Aorta (tissue), 5 donors: ENCODE data around the gene BROX. TPM values are rescaled to one million over a fixed set of nuclear protein-coding genes. Genes with fewer than 3 reads are reported as not detected.

Experiments used
- ATAC-seq: fragments of 200-7000 bp; cut with Tn5 transposase; one replicate; pipeline ENCODE4 v1.9.1; 2022; ENCODE audit warnings: moderate library complexity; ENCODE audit not compliant: low FRiP score
- DNase-seq, 2 donors: peaks; one replicate each; pipeline ENCODE4 v3.0.0-alpha.2; 2020
- H3K27ac ChIP-seq, 2 donors: one replicate each; pipeline ENCODE4 v1.5.1; 2013; ENCODE audit warnings: low read length in 2 of 2, mild to moderate bottlenecking in 2 of 2, moderate library complexity in 2 of 2, control low read depth in 1 of 2, inconsistent platforms in 1 of 2, low read depth in 1 of 2
- H3K27me3 ChIP-seq, 2 donors: one replicate each; pipeline ENCODE4 v1.6.1; 2013; ENCODE audit warnings: control low read depth in 1 of 2, low read length in 1 of 2, mild to moderate bottlenecking in 1 of 2, moderate library complexity in 1 of 2; ENCODE audit not compliant: insufficient read depth in 2 of 2, control insufficient read depth in 1 of 2
- H3K36me3 ChIP-seq, 2 donors: one replicate each; pipeline ENCODE4 v1.6.1; 2013; ENCODE audit warnings: control low read depth in 1 of 2, low read length in 1 of 2, mild to moderate bottlenecking in 1 of 2; ENCODE audit not compliant: insufficient read depth in 2 of 2, control insufficient read depth in 1 of 2
- H3K4me1 ChIP-seq, 2 donors: one replicate each; pipeline ENCODE4 v1.6.1; 2013; ENCODE audit warnings: low read length in 2 of 2, control low read depth in 1 of 2, mild to moderate bottlenecking in 1 of 2, moderate library complexity in 1 of 2; ENCODE audit not compliant: insufficient read depth in 2 of 2, control insufficient read depth in 1 of 2
- H3K4me3 ChIP-seq, 2 donors: one replicate each; pipeline ENCODE4 v1.5.1; 2013; ENCODE audit warnings: low read length in 2 of 2, control low read depth in 1 of 2, mild to moderate bottlenecking in 1 of 2
- H3K9me3 ChIP-seq: one replicate; pipeline ENCODE4 v1.6.1; 2013; ENCODE audit warnings: mild to moderate bottlenecking, low read length; ENCODE audit not compliant: control insufficient read depth
- WGBS, 2 donors: extraction: QIAGEN DNeasy Blood & Tissue Kit; methylation state at CpG; one replicate each; pipeline ENCODE4 v1.1.7; 2013; 5-methylcytosine and 5-hydroxymethylcytosine counted together
- intact Hi-C, 2 donors: fragments of 100-400 bp; cut with DNase I; formaldehyde crosslinking; loops; one replicate each; pipeline versions ENCODE4 v1.14.2 to v1.15.0; 2022
- polyA plus RNA-seq, 2 donors: library from polyadenylated mRNA; stranded (reverse); fragments of 200-250 nt; gene quantifications; one replicate each; pipeline ENCODE4 v1.2.3, GENCODE V29; 2013
- total RNA-seq, 2 donors: library from RNA; stranded (reverse); fragmentation: NEBNext Ultra II Directional; extraction: Animal tissue kit (Norgen Biotek cat#: 25700); gene quantifications; one replicate each; pipeline ENCODE4 v1.2.1, GENCODE V29; 2021
- donor health status: healthy with polysubstance abuse.
- donor health status: Bipolar disorder and iron deficiency.
- donor health status: DM: no; HTN: no; CAD: no.
- donor health status: DM: no; HTN: no; CAD: no.
- donor health status: DM: yes; HTN: yes; CAD: no.

The BROX gene
- total and polyA plus RNA-seq, 4 donors, result 15.0 to 50.7 (median 25.1) TPM

- intact Hi-C loops, result no loop called here
- Histone ChIP-seq H3K27ac (no peak overlapping the region), H3K4me1 (no peaks in the 10 kb centered on the region), H3K36me3 (no peaks in the 10 kb centered on the region), H3K4me3 (no peak overlapping the region), H3K9me3 (no peaks in the 10 kb centered on the region), H3K27me3 (no peaks in the 10 kb centered on the region)
- 50 to 51% methylated on average over 2 of the region's 2 CpGs for WGBS, 2 donors
- ATAC-seq (no peak), DNase-seq (no peak)
Observed at GRCh38 chr1:222777977-222778376, 65.6 kb downstream of the BROX start.

GRCh38 chr1:222781251-222781650 is 68.9 kb downstream of the BROX start:
- no peaks in the 10 kb centered on the region for H3K4me1 ChIP-seq
- WGBS, 2 donors, result 64 to 67% methylated on average over 4 of the region's 4 CpGs
- H3K9me3 ChIP-seq, result no peaks in the 10 kb centered on the region
- no peak overlapping the region for H3K27ac ChIP-seq
- no peaks in the 10 kb centered on the region for H3K36me3 ChIP-seq
- H3K27me3 ChIP-seq, result no peaks in the 10 kb centered on the region
- no peak overlapping the region for H3K4me3 ChIP-seq
- ATAC-seq (no peak), DNase-seq (no peak)
- intact Hi-C loops, result no loop called here

GRCh38 chr1:222783051-222783450 is 70.7 kb downstream of the BROX start:
- DNase-seq (no peak), ATAC-seq (no peak)
- Histone ChIP-seq H3K9me3 (no peaks in the 10 kb centered on the region), H3K4me3 (no peak overlapping the region), H3K27me3 (no peaks in the 10 kb centered on the region), H3K27ac (no peak overlapping the region), H3K36me3 (no peaks in the 10 kb centered on the region), H3K4me1 (no peaks in the 10 kb centered on the region)
- intact Hi-C loops, result no loop called here

GRCh38 chr1:222784371-222784770 is 72.0 kb downstream of the BROX start:
- WGBS, 2 donors, result 47 to 52% methylated on average over 3 of the region's 3 CpGs
- intact Hi-C loops, result no loop called here
- Histone ChIP-seq H3K9me3 (no peaks in the 10 kb centered on the region), H3K4me1 (no peaks in the 10 kb centered on the region), H3K27ac (no peak overlapping the region), H3K27me3 (no peaks in the 10 kb centered on the region), H3K36me3 (no peaks in the 10 kb centered on the region), H3K4me3 (no peak overlapping the region)
- ATAC-seq (no peak), DNase-seq (no peak)

Other genes starting within 250 kb of the BROX start
- gene HHIPL2, start 164.5 kb upstream of the BROX start, total RNA-seq, result under 1 TPM in 1 of 2 donors, not detected in 1; 0.33 TPM
- gene HHIPL2, start 164.5 kb upstream of the BROX start, polyA plus RNA-seq, result under 1 TPM in 1 of 2 donors, not detected in 1; 0.67 TPM
- gene TAF1A, start 122.6 kb upstream of the BROX start, total RNA-seq, result 10 to 100 TPM in 1 of 2 donors, 1 to 10 TPM in 1; 5.6 to 12.5 TPM
- 1 to 10 TPM; 3.1 to 7.1 TPM for gene TAF1A, start 122.6 kb upstream of the BROX start, polyA plus RNA-seq
- 10 to 100 TPM; 55.7 to 67.4 TPM for gene MIA3, start 94.5 kb upstream of the BROX start, total RNA-seq
- gene MIA3, start 94.5 kb upstream of the BROX start, polyA plus RNA-seq, result 10 to 100 TPM; 15.7 to 43.3 TPM
- gene AIDA, start 73 bp upstream of the BROX start, total RNA-seq, result 10 to 100 TPM; 85.4 to 86.2 TPM
- 100 to 1,000 TPM in 1 of 2 donors, 10 to 100 TPM in 1; 73.0 to 137 TPM for gene AIDA, start 73 bp upstream of the BROX start, polyA plus RNA-seq
- gene FAM177B, start 24.6 kb downstream of the BROX start, total RNA-seq, result under 1 TPM in 1 of 2 donors, not detected in 1; 0.18 TPM
- gene FAM177B, start 24.6 kb downstream of the BROX start, polyA plus RNA-seq, result 1 to 10 TPM in 1 of 2 donors, under 1 TPM in 1; 0.13 to 3.3 TPM
- gene DISP1, start 102.5 kb downstream of the BROX start, total RNA-seq, result 10 to 100 TPM in 1 of 2 donors, 1 to 10 TPM in 1; 8.4 to 11.4 TPM
- 1 to 10 TPM in 1 of 2 donors, under 1 TPM in 1; 0.50 to 3.0 TPM for gene DISP1, start 102.5 kb downstream of the BROX start, polyA plus RNA-seq